K562 (cell line): ENCODE results near the gene HCN1. TPM values are rescaled to one million over a fixed set of nuclear protein-coding genes. Genes with fewer than 3 reads are reported as not detected.

Experiments
- ATAC-seq: fragments of 200-7000 bp; cut with Tn5 transposase; 3 replicates; pipeline ENCODE4 v1.9.1; 2020; ENCODE audit warnings: moderate library complexity
- BruUV-seq: library from RNA; stranded (reverse); fragments of 400-500 nt; replicated peaks from 2 replicates; lab custom pipeline; 2021; lab: Mats Ljungman, UMichigan
- CTCF ChIA-PET: fragments of 300-600 bp; formaldehyde crosslinking; extraction: SDS; loops from one replicate; lab custom pipeline; 2021; ENCODE audit warnings: low intra/inter-chr PET ratio; lab: Yijun Ruan, JAX
- POLR2A ChIA-PET: fragments of 300-600, 350-650 bp; sonication (Branson Sonifier 250); formaldehyde crosslinking; extraction: SDS; loops from one replicate; lab custom pipeline; 2021; ENCODE audit warnings: antibody characterized with exemption, inconsistent platforms; lab: Yijun Ruan, JAX
- DNase-seq, 4 experiments: peaks; one replicate each; pipeline versions ENCODE4 v3.0.0 to v3.0.0-alpha.2; 2011 to 2018; ENCODE audit warnings: low spot score in 3 of 4, mixed read lengths in 3 of 4; ENCODE audit errors: extremely low read depth in 1 of 4
- FAIRE-seq: peaks from 2 replicates; lab custom pipeline; 2011; peaks lifted over from hg19 to GRCh38; lab: Jason Lieb, UNC
- H2AFZ ChIP-seq: 2 replicates; pipeline ENCODE4 v1.6.0; 2011; ENCODE audit warnings: low read depth, low read length, control low read depth, inconsistent platforms
- H3K27ac ChIP-seq: fragments of 200-600 bp; 3 replicates; pipeline ENCODE4 v1.8.0; 2011; ENCODE audit warnings: low read depth, mild to moderate bottlenecking, control low read depth, inconsistent platforms, low read length, moderate library complexity, mixed read lengths; ENCODE audit errors: extremely low read depth
- H3K27me3 ChIP-seq, 2 experiments: fragments of 300-600 bp in 1 of 2; 2 replicates in 1 of 2; 3 replicates in 1 of 2; pipeline versions ENCODE4 v1.6.0 to v1.8.0; 2011; ENCODE audit warnings: inconsistent platforms in 2 of 2, low read length in 2 of 2, mild to moderate bottlenecking in 1 of 2, mixed read lengths in 1 of 2, moderate library complexity in 1 of 2; ENCODE audit not compliant: control insufficient read depth in 2 of 2, insufficient read depth in 2 of 2
- H3K36me3 ChIP-seq: fragments of 300-600 bp; 3 replicates; pipeline ENCODE4 v1.8.0; 2011; ENCODE audit warnings: mild to moderate bottlenecking, low read length, inconsistent platforms; ENCODE audit not compliant: control insufficient read depth, insufficient read depth
- H3K4me1 ChIP-seq, 2 experiments: fragments of 200-600 bp in 1 of 2; replicated peaks in 1 of 2; 2 replicates in 1 of 2; 3 replicates in 1 of 2; pipeline versions ENCODE4 v1.5.1 to v1.8.0; 2011; ENCODE audit warnings: inconsistent platforms in 2 of 2, low read length in 2 of 2, mild to moderate bottlenecking in 1 of 2, mixed read lengths in 1 of 2, moderate library complexity in 1 of 2; ENCODE audit not compliant: control insufficient read depth in 2 of 2, insufficient read depth in 2 of 2
- H3K4me2 ChIP-seq: 2 replicates; pipeline ENCODE4 v1.6.1; 2011; ENCODE audit warnings: low read length, control low read depth, inconsistent platforms, mixed read lengths; ENCODE audit not compliant: insufficient read depth
- H3K4me3 ChIP-seq: fragments of 200-600 bp; sonication (generic), shearing (Covaris generic); 2 replicates; pipeline ENCODE4 v1.5.1; 2016; ENCODE audit warnings: control low read depth, inconsistent platforms
- H3K79me2 ChIP-seq: fragments of 200-600 bp; 3 replicates; pipeline ENCODE4 v1.8.0; 2011; ENCODE audit warnings: low read length, inconsistent platforms; ENCODE audit not compliant: control insufficient read depth, insufficient read depth
- H3K9ac ChIP-seq, 2 experiments: 2 replicates each; pipeline versions ENCODE4 v1.6.0 to v1.6.1; 2011; ENCODE audit warnings: low read depth in 2 of 2, low read length in 2 of 2, control low read depth in 1 of 2, inconsistent platforms in 1 of 2, mild to moderate bottlenecking in 1 of 2, mixed read lengths in 1 of 2; ENCODE audit not compliant: insufficient read depth in 1 of 2
- H3K9me1 ChIP-seq: one replicate; pipeline ENCODE4 v1.6.0; 2011; ENCODE audit warnings: inconsistent platforms, mild to moderate bottlenecking, low read length, moderate library complexity; ENCODE audit not compliant: control insufficient read depth, insufficient read depth
- H3K9me3 ChIP-seq: replicated peaks from 2 replicates; pipeline ENCODE4 v1.5.1; 2011; ENCODE audit warnings: low read depth, low read length, inconsistent platforms; ENCODE audit not compliant: control insufficient read depth, insufficient read depth
- H4K20me1 ChIP-seq: replicated peaks from 2 replicates; pipeline ENCODE4 v1.6.1; 2011; ENCODE audit warnings: low read length, inconsistent platforms, mixed read lengths; ENCODE audit not compliant: control insufficient read depth, insufficient read depth
- BCL6 ChIP-seq: fragments of 250-450 bp; sonication (Bioruptor Pico); IDR thresholded peaks from 2 replicates; pipeline ENCODE4 v1.4.0; 2020
- CREB1 ChIP-seq, 2 experiments: sonication (generic) in 1 of 2; formaldehyde crosslinking in 1 of 2; IDR thresholded peaks; 2 replicates each; pipeline versions ENCODE4 v1.6.1 to v1.8.0; 2012 to 2022; ENCODE audit warnings: inconsistent platforms in 1 of 2, mild to moderate bottlenecking in 1 of 2, missing genetic modification reagents in 1 of 2, moderate library complexity in 1 of 2
- CREM ChIP-seq: IDR thresholded peaks from 2 replicates; pipeline ENCODE4 v1.6.1; 2014; ENCODE audit warnings: antibody characterized with exemption, low read depth
- HSF4 ChIP-seq: fragments of 250-450 bp; sonication (Bioruptor Pico); IDR thresholded peaks from 2 replicates; pipeline ENCODE4 v2.1.2; 2022; ENCODE audit warnings: mild to moderate bottlenecking, moderate library complexity, borderline replicate concordance
- KDM2B ChIP-seq: fragments of 250-450 bp; sonication (Bioruptor Pico); IDR thresholded peaks from 2 replicates; pipeline ENCODE4 v1.8.0; 2021; ENCODE audit warnings: mild to moderate bottlenecking, moderate library complexity
- MEF2D ChIP-seq: conservative IDR thresholded peaks from 2 replicates; pipeline ENCODE4 v1.6.1; 2016; ENCODE audit warnings: low read depth, missing genetic modification characterization, missing compliant biosample characterization
- PRMT5 ChIP-seq: sonication (generic); formaldehyde crosslinking; IDR thresholded peaks from 2 replicates; pipeline ENCODE4 v1.5.0; 2020; ENCODE audit warnings: missing genetic modification reagents
- RBBP5 ChIP-seq: fragments of 200-600 bp; sonication (generic); IDR thresholded peaks from 2 replicates; pipeline ENCODE4 v1.6.1; 2012; ENCODE audit warnings: borderline replicate concordance, mild to moderate bottlenecking, low read length, control low read depth, inconsistent platforms; ENCODE audit not compliant: insufficient read depth, poor library complexity, severe bottlenecking
- TAF7 ChIP-seq: fragments of 450-650 bp; IDR thresholded peaks from 2 replicates; pipeline ENCODE4 v1.6.1; 2016; ENCODE audit warnings: missing genetic modification characterization, missing compliant biosample characterization
- XRCC4 ChIP-seq: IDR thresholded peaks from one replicate; pipeline ENCODE4 v1.6.1; 2011; ENCODE audit not compliant: insufficient read depth, insufficient read length; ENCODE audit errors: extremely low read depth
- WGBS: fragments of 100-300 bp; shearing (Covaris generic); methylation state at CpG from one replicate; pipeline ENCODE4 v1.1.6; 2016; ENCODE audit warnings: low coverage, mixed read lengths; ENCODE audit not compliant: insufficient coverage; ENCODE audit errors: missing lambda C conversion rate; 5-methylcytosine and 5-hydroxymethylcytosine counted together
- in situ Hi-C: fragments of 300-500 bp; cut with MboI; formaldehyde crosslinking; loops from 4 replicates; pipeline ENCODE4 v1.15.0; 2018; ENCODE audit warnings: inconsistent platforms, mixed read lengths
- intact Hi-C: fragments of 100-400 bp; cut with micrococcal nuclease; formaldehyde crosslinking; loops from 2 replicates; pipeline ENCODE4 v1.14.2; 2022
- polyA plus RNA-seq, 8 experiments: library from polyadenylated mRNA; depleted of rRNA in 4 of 8; stranded (reverse) in 5 of 8; unstranded in 3 of 8; fragments of >200 nt; fragmentation: Nextera tagmentation in 2 of 8; fragmentation: Illumina TruSeq in 1 of 8; extraction: Ambion mirVana in 2 of 8; extraction: Trizol in 1 of 8; gene quantifications; 2 replicates each; pipeline versions ENCODE4 v1.2.1 to v1.2.3, GENCODE V29; 2011 to 2014; ENCODE audit warnings: inconsistent platforms in 1 of 8, missing spikeins in 1 of 8
- total RNA-seq, 7 experiments: library from RNA; depleted of rRNA in 6 of 7; stranded (reverse); fragments of >200 nt in 6 of 7; fragmentation: Illumina TruSeq in 2 of 7; extraction: Trizol in 2 of 7; gene quantifications; 2 replicates each; pipeline versions ENCODE4 v1.2.1 to v1.2.3, GENCODE V29; 2011 to 2021; ENCODE audit warnings: low replicate concordance in 1 of 7
- TF ChIP-seq, protein P1 (sequence below): fragments of 250-450 bp; sonication (Bioruptor Pico); IDR thresholded peaks from 2 replicates; pipeline ENCODE4 v1.8.0; 2021; ENCODE audit warnings: mild to moderate bottlenecking, moderate library complexity
- TF ChIP-seq, protein P2 (sequence below): fragments of 450-650 bp; formaldehyde crosslinking; IDR thresholded peaks from 2 replicates; pipeline ENCODE4 v1.4.0; 2020; ENCODE audit warnings: mild to moderate bottlenecking
- TF ChIP-seq, protein P3 (sequence below), 2 experiments: IDR thresholded peaks; 2 replicates each; pipeline ENCODE4 v1.6.1; 2011; ENCODE audit warnings: borderline replicate concordance in 1 of 2, control low read depth in 1 of 2, low read depth in 1 of 2, low read length in 1 of 2, mild to moderate bottlenecking in 1 of 2, mixed read lengths in 1 of 2, moderate library complexity in 1 of 2; ENCODE audit not compliant: insufficient read depth in 1 of 2, insufficient read length in 1 of 2, poor library complexity in 1 of 2, severe bottlenecking in 1 of 2; ENCODE audit errors: extremely low read depth in 1 of 2

Gene HCN1
- total and polyA plus RNA-seq, 9 of the 15 experiments (the other 6 are each of a cell fraction or from before 2014, with no cell fraction given) = not detected

DNA sequence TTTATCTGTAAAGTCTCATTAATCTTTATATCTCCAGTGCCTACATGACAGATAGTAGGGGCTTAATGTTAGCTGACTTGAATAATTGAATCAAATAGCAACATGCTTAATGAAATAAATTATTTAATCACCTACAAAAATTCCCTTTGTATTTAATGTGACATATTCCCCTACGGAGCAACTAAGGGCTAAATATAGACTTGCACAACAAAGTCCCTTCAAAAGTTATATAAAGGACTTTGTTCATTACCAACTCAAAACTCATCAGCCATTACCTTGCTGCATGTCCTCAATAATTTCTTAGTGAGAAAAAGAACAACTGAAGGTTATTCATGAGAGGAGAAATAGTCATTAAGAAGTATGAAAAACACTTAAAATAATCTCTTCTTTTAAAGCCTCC lies 424.6 kb downstream of the HCN1 start:
- H3K36me3 ChIP-seq = no peaks in the 10 kb centered on the region
- no peak overlapping the region for H3K27ac ChIP-seq
- H3K9me1 ChIP-seq = no peaks in the 10 kb centered on the region
- ChIA-PET CTCF (no interaction called here), POLR2A (no interaction called here)
- H4K20me1 ChIP-seq = no peaks in the 10 kb centered on the region
- in situ Hi-C loops (no loop called here), intact Hi-C loops (no loop called here)
- ATAC-seq (no peak), FAIRE-seq (no peak), DNase-seq (no peak)
- no peak overlapping the region for H3K9ac ChIP-seq
- BruUV-seq = no TSS peak
- no peaks in the 10 kb centered on the region for H3K4me1 ChIP-seq
- 0% methylated on average over 1 of the region's 1 CpG for WGBS
- no peak overlapping the region for H3K4me2 ChIP-seq
- no peak overlapping the region for H3K4me3 ChIP-seq
- H3K9me3 ChIP-seq = no peaks in the 10 kb centered on the region
- no peak overlapping the region for H2AFZ ChIP-seq
- no peaks in the 10 kb centered on the region for H3K79me2 ChIP-seq
- no peaks in the 10 kb centered on the region for H3K27me3 ChIP-seq
- TF ChIP-seq RBBP5 (no peak), PRMT5 (CRISPR knock-in tag) (no peak), CREB1 (IDR thresholded peaks at IDR 0.05) (no peak), CREB1 (CRISPR knock-in tag; IDR thresholded peaks at IDR 0.05) (no peak), TAF7 (no peak), XRCC4 (no peak), KDM2B (CRISPR knock-in tag) (no peak), HSF4 (CRISPR knock-in tag) (no peak), BCL6 (CRISPR knock-in tag) (no peak), MEF2D (no peak), CREM (no peak)
- TF ChIP-seq, protein P1, sequence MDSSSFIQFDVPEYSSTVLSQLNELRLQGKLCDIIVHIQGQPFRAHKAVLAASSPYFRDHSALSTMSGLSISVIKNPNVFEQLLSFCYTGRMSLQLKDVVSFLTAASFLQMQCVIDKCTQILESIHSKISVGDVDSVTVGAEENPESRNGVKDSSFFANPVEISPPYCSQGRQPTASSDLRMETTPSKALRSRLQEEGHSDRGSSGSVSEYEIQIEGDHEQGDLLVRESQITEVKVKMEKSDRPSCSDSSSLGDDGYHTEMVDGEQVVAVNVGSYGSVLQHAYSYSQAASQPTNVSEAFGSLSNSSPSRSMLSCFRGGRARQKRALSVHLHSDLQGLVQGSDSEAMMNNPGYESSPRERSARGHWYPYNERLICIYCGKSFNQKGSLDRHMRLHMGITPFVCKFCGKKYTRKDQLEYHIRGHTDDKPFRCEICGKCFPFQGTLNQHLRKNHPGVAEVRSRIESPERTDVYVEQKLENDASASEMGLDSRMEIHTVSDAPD (CRISPR knock-in tag) = no peak
- TF ChIP-seq, protein P2, sequence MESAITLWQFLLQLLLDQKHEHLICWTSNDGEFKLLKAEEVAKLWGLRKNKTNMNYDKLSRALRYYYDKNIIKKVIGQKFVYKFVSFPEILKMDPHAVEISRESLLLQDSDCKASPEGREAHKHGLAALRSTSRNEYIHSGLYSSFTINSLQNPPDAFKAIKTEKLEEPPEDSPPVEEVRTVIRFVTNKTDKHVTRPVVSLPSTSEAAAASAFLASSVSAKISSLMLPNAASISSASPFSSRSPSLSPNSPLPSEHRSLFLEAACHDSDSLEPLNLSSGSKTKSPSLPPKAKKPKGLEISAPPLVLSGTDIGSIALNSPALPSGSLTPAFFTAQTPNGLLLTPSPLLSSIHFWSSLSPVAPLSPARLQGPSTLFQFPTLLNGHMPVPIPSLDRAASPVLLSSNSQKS (CRISPR knock-in tag) = no peak
- TF ChIP-seq, protein P3, sequence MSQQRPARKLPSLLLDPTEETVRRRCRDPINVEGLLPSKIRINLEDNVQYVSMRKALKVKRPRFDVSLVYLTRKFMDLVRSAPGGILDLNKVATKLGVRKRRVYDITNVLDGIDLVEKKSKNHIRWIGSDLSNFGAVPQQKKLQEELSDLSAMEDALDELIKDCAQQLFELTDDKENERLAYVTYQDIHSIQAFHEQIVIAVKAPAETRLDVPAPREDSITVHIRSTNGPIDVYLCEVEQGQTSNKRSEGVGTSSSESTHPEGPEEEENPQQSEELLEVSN (IDR thresholded peaks at IDR 0.05; ENCODE audit: borderline replicate concordance in 1 of 2, extremely low read depth in 1 of 2, insufficient read depth in 1 of 2, insufficient read length in 1 of 2, low read depth in 1 of 2, low read length in 1 of 2, poor library complexity in 1 of 2, severe bottlenecking in 1 of 2) = no peak
- TF ChIP-seq, all 486 proteins: peak for 0
